Fibroblast of lung (primary cell): ENCODE results near the gene TBX6. TPM values are rescaled to one million over a fixed set of nuclear protein-coding genes. Genes with fewer than 3 reads are reported as not detected.
A peak's percentile ranks its signal among the peaks of the same experiment; 100 is the strongest.

Experiments used
- DNase-seq, 2 donors: peaks; one replicate each; pipeline versions ENCODE4 v3.0.0 to v3.0.0-alpha.2; 2010; ENCODE audit warnings: low read depth in 2 of 2
- H2AFZ ChIP-seq: 2 replicates; pipeline ENCODE4 v1.5.1; 2012; ENCODE audit warnings: low read length, control low read depth, inconsistent platforms
- H3K27ac ChIP-seq: 2 replicates; pipeline ENCODE4 v1.5.1; 2011; ENCODE audit warnings: low read length, control low read depth; ENCODE audit not compliant: insufficient read depth
- H3K27me3 ChIP-seq: 2 replicates; pipeline ENCODE4 v1.5.1; 2011; ENCODE audit warnings: mild to moderate bottlenecking, low read length; ENCODE audit not compliant: control insufficient read depth, insufficient read depth
- H3K36me3 ChIP-seq: 2 replicates; pipeline ENCODE4 v1.5.1; 2011; ENCODE audit warnings: low read length; ENCODE audit not compliant: control insufficient read depth, insufficient read depth
- H3K4me1 ChIP-seq: 2 replicates; pipeline ENCODE4 v1.5.1; 2011; ENCODE audit warnings: low read length; ENCODE audit not compliant: control insufficient read depth, insufficient read depth; ENCODE audit errors: extremely low read depth
- H3K4me2 ChIP-seq: 2 replicates; pipeline ENCODE4 v1.5.1; 2011; ENCODE audit warnings: low read length, control low read depth; ENCODE audit not compliant: insufficient read depth; ENCODE audit errors: extremely low read depth
- H3K4me3 ChIP-seq, 4 experiments: fragments of 200-600 bp in 1 of 4; sonication (generic) in 1 of 4; replicated peaks in 1 of 4; 2 replicates each; pipeline ENCODE4 v1.5.1; 2011 to 2016; ENCODE audit warnings: low read length in 4 of 4, low read depth in 3 of 4, mild to moderate bottlenecking in 3 of 4, control low read depth in 2 of 4, inconsistent platforms in 1 of 4, mixed read lengths in 1 of 4; ENCODE audit not compliant: insufficient read depth in 1 of 4; ENCODE audit errors: control extremely low read depth in 1 of 4
- H3K79me2 ChIP-seq: 2 replicates; pipeline ENCODE4 v1.5.1; 2012; ENCODE audit warnings: mild to moderate bottlenecking, low read length, inconsistent platforms; ENCODE audit not compliant: control insufficient read depth, insufficient read depth
- H3K9ac ChIP-seq: 2 replicates; pipeline ENCODE4 v1.5.1; 2011; ENCODE audit warnings: mild to moderate bottlenecking, low read length, control low read depth; ENCODE audit not compliant: insufficient read depth
- H3K9me3 ChIP-seq: 2 replicates; pipeline ENCODE4 v1.5.1; 2012; ENCODE audit warnings: low read depth, low read length; ENCODE audit not compliant: control insufficient read depth, insufficient read depth
- H4K20me1 ChIP-seq: 2 replicates; pipeline ENCODE4 v1.5.1; 2011; ENCODE audit warnings: low read length; ENCODE audit not compliant: control insufficient read depth, insufficient read depth; ENCODE audit errors: extremely low read depth
- CTCF ChIP-seq, 2 donors: IDR thresholded peaks in 1 of 2; conservative IDR thresholded peaks in 1 of 2; 1 replicate in 1 of 2; 2 replicates in 1 of 2; pipeline ENCODE4 v1.5.1; 2011 to 2012; ENCODE audit warnings: low read length in 2 of 2, control low read depth in 1 of 2, inconsistent platforms in 1 of 2, low read depth in 1 of 2, mild to moderate bottlenecking in 1 of 2
- EZH2 ChIP-seq: IDR thresholded peaks from 2 replicates; pipeline ENCODE4 v1.5.1; 2012; ENCODE audit warnings: low read length, control low read depth, mild to moderate bottlenecking; ENCODE audit errors: missing control alignments
- polyA plus RNA-seq, 2 donors: library from polyadenylated mRNA; depleted of rRNA in 1 of 2; stranded (reverse) in 1 of 2; unstranded in 1 of 2; fragments of >200 nt; gene quantifications; 2 replicates each; pipeline ENCODE4 v1.2.1, GENCODE V29; 2011 to 2012; ENCODE audit warnings: missing spikeins in 1 of 2
- total RNA-seq: library from RNA; depleted of rRNA; stranded (reverse); fragments of >200 nt; gene quantifications from 2 replicates; pipeline ENCODE4 v1.2.1, GENCODE V29; 2014

Gene TBX6
- total and polyA plus RNA-seq, 2 donors (not counting 1 experiment from before 2014, with no cell fraction given): 0.33 TPM; not detected in 1

GRCh38 chr16:30096105-30096861, 4.6 kb upstream of the TBX6 start, which contains the start of gene YPEL3:
Gene YPEL3 (minus strand): TSS chr16:30096213. CDS start chr16:30095482, 731 bp downstream.
- Histone ChIP-seq H3K4me2 (peak within 1 kb of the TSS; percentile 90), H3K4me3 (peak within 1 kb of the TSS; percentile 32 to 80 (median 54)), H3K36me3 (no peaks in the 10 kb centered on the region), H3K4me1 (peaks cover 15% of the 10 kb centered on the region), H3K9ac (peak within 1 kb of the TSS; percentile 59), H3K27ac (peak within 1 kb of the TSS; percentile 67), H3K27me3 (no peaks in the 10 kb centered on the region), H2AFZ (peak within 1 kb of the TSS; percentile 80), H4K20me1 (no peaks in the 10 kb centered on the region), H3K79me2 (no peaks in the 10 kb centered on the region), H3K9me3 (no peaks in the 10 kb centered on the region)
- TF ChIP-seq EZH2 (no peak), CTCF (conservative IDR thresholded peaks at IDR 0.05 in 1 of 2, IDR thresholded peaks at IDR 0.05 in 1 of 2; ENCODE audit: low read depth in 1 of 2, low read length in 2 of 2) (no peak)
- DNase-seq: peak; percentile 87

GRCh38 chr16:30095166-30096078, 3.7 kb upstream of the TBX6 start:
- peaks cover 16% of the 10 kb centered on the region for H3K4me1 ChIP-seq
- H3K79me2 ChIP-seq: no peaks in the 10 kb centered on the region
- DNase-seq: no peak
- H3K4me2 ChIP-seq: peak overlapping the region; percentile 90
- no peaks in the 10 kb centered on the region for H3K9me3 ChIP-seq
- H3K27ac ChIP-seq: no peak overlapping the region
- no peaks in the 10 kb centered on the region for H4K20me1 ChIP-seq
- no peaks in the 10 kb centered on the region for H3K27me3 ChIP-seq
- H2AFZ ChIP-seq: no peak overlapping the region
- peak overlapping the region; percentile 32 to 80 (median 54) for H3K4me3 ChIP-seq
- TF ChIP-seq EZH2: no peak
- no peak for TF ChIP-seq CTCF (conservative IDR thresholded peaks at IDR 0.05 in 1 of 2, IDR thresholded peaks at IDR 0.05 in 1 of 2; ENCODE audit: low read depth in 1 of 2, low read length in 2 of 2)
- no peaks in the 10 kb centered on the region for H3K36me3 ChIP-seq
- peak overlapping the region; percentile 59 for H3K9ac ChIP-seq
